ENCODE data around the gene TYW5. TPM values are rescaled to one million over a fixed set of nuclear protein-coding genes. Genes with fewer than 3 reads are reported as not detected.

The TYW5 gene
- total RNA-seq, 1 donor from 2014 or later, result 9.2 TPM

DNA sequence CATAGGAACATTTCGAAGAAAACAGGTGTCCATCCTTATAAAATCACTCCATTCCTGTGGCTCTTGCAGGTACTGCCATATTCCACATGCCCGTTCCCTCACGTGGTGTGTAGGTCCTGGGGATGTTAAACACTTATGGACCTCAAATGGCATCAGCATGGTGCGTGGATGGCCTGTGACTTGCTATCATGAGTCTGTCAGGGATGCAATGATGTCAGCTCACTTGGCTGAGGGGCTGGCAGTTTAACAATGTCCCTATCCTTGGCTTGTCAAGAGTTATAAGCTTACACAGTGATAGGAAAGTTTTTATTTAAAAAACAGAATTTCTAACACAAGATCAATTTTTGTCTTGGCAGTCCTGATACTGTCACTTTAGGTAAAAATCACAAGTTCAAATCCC, 28.9 kb upstream of the TYW5 start:
- H3K4me3 ChIP-seq (ENCODE audit: insufficient read depth, low read depth, low read length), result no peak overlapping the region
- H3K36me3 ChIP-seq (ENCODE audit: insufficient read depth, low read length), result no peaks in the 10 kb centered on the region
- H3K4me2 ChIP-seq (ENCODE audit: low read length), result no peak overlapping the region
- DNase-seq (ENCODE audit: low read depth) (no peak), FAIRE-seq (no peak)
- no peaks in the 10 kb centered on the region for H4K20me1 ChIP-seq (ENCODE audit: insufficient read depth, low read length)
- Mint-ChIP-seq H3K27me3 (ENCODE audit: low read depth, unreplicated experiment) (no peaks in the 10 kb centered on the region), H3K4me3 (ENCODE audit: unreplicated experiment) (no peak overlapping the region), H3K27ac (ENCODE audit: unreplicated experiment) (no peak overlapping the region), H3K9me3 (ENCODE audit: unreplicated experiment) (no peaks in the 10 kb centered on the region), H3K4me1 (ENCODE audit: low read depth, unreplicated experiment) (peaks cover 14% of the 10 kb centered on the region), H3K36me3 (ENCODE audit: low read depth, unreplicated experiment) (no peaks in the 10 kb centered on the region)
- no peaks in the 10 kb centered on the region for H3K27me3 ChIP-seq (ENCODE audit: insufficient read depth, low read length)
- H3K27ac ChIP-seq (ENCODE audit: low read depth, low read length), result no peak overlapping the region
- no peaks in the 10 kb centered on the region for H3K79me2 ChIP-seq (ENCODE audit: insufficient read depth, low read length)
- peaks cover 4% of the 10 kb centered on the region for H3K4me1 ChIP-seq (ENCODE audit: insufficient read depth, low read length)
- no peak for TF ChIP-seq EZH2 (IDR thresholded peaks at IDR 0.05; ENCODE audit: insufficient read depth, low read length)
- TF ChIP-seq, protein P1, sequence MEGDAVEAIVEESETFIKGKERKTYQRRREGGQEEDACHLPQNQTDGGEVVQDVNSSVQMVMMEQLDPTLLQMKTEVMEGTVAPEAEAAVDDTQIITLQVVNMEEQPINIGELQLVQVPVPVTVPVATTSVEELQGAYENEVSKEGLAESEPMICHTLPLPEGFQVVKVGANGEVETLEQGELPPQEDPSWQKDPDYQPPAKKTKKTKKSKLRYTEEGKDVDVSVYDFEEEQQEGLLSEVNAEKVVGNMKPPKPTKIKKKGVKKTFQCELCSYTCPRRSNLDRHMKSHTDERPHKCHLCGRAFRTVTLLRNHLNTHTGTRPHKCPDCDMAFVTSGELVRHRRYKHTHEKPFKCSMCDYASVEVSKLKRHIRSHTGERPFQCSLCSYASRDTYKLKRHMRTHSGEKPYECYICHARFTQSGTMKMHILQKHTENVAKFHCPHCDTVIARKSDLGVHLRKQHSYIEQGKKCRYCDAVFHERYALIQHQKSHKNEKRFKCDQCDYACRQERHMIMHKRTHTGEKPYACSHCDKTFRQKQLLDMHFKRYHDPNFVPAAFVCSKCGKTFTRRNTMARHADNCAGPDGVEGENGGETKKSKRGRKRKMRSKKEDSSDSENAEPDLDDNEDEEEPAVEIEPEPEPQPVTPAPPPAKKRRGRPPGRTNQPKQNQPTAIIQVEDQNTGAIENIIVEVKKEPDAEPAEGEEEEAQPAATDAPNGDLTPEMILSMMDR (IDR thresholded peaks at IDR 0.05; ENCODE audit: insufficient read depth, low read depth, low read length), result no peak
- no peaks in the 10 kb centered on the region for H3K9me3 ChIP-seq (ENCODE audit: insufficient read depth, low read depth, low read length)
- H2AFZ ChIP-seq (ENCODE audit: low read depth, low read length), result no peak overlapping the region
- no peak overlapping the region for H3K9ac ChIP-seq (ENCODE audit: low read length)

DNA sequence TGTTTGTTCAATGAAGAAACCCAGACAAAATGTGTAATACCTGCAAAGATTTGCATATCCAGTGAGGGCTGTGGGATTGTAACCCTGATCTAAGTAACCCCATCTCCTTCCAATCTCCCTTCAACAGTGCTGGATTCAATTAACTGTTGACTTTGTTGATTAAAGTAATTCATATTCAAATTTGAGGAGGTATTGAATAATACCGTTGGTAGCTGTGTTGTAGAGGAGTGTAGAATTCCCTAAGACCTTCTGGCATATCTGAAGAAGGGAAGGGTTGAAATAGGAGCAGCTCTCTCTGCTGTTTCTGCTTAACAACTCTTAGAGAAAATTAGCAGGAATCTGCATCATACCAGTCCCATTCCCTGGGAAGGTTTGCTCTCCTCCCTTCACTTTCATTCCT, 28.2 kb upstream of the TYW5 start:
- no peaks in the 10 kb centered on the region for H3K79me2 ChIP-seq (ENCODE audit: insufficient read depth, low read length)
- H3K4me1 ChIP-seq (ENCODE audit: insufficient read depth, low read length), result peaks cover 4% of the 10 kb centered on the region
- H4K20me1 ChIP-seq (ENCODE audit: insufficient read depth, low read length), result no peaks in the 10 kb centered on the region
- H3K27ac Mint-ChIP-seq (ENCODE audit: unreplicated experiment), result no peak overlapping the region
- TF ChIP-seq EZH2 (IDR thresholded peaks at IDR 0.05; ENCODE audit: insufficient read depth, low read length), result no peak
- TF ChIP-seq, protein P1 (IDR thresholded peaks at IDR 0.05; ENCODE audit: insufficient read depth, low read depth, low read length), result no peak
- H3K27ac ChIP-seq (ENCODE audit: low read depth, low read length), result no peak overlapping the region
- no peak overlapping the region for H3K9ac ChIP-seq (ENCODE audit: low read length)
- no peaks in the 10 kb centered on the region for H3K9me3 Mint-ChIP-seq (ENCODE audit: unreplicated experiment)
- H3K9me3 ChIP-seq (ENCODE audit: insufficient read depth, low read depth, low read length), result no peaks in the 10 kb centered on the region
- H3K36me3 Mint-ChIP-seq (ENCODE audit: low read depth, unreplicated experiment), result no peaks in the 10 kb centered on the region
- H3K4me3 Mint-ChIP-seq (ENCODE audit: unreplicated experiment), result no peak overlapping the region
- FAIRE-seq, result no peak
- H2AFZ ChIP-seq (ENCODE audit: low read depth, low read length), result no peak overlapping the region
- DNase-seq (ENCODE audit: low read depth), result no peak
- H3K36me3 ChIP-seq (ENCODE audit: insufficient read depth, low read length), result no peaks in the 10 kb centered on the region
- H3K27me3 Mint-ChIP-seq (ENCODE audit: low read depth, unreplicated experiment), result no peaks in the 10 kb centered on the region
- no peaks in the 10 kb centered on the region for H3K27me3 ChIP-seq (ENCODE audit: insufficient read depth, low read length)
- peaks cover 19% of the 10 kb centered on the region for H3K4me1 Mint-ChIP-seq (ENCODE audit: low read depth, unreplicated experiment)
- H3K4me3 ChIP-seq (ENCODE audit: insufficient read depth, low read depth, low read length), result no peak overlapping the region
- no peak overlapping the region for H3K4me2 ChIP-seq (ENCODE audit: low read length)

DNA sequence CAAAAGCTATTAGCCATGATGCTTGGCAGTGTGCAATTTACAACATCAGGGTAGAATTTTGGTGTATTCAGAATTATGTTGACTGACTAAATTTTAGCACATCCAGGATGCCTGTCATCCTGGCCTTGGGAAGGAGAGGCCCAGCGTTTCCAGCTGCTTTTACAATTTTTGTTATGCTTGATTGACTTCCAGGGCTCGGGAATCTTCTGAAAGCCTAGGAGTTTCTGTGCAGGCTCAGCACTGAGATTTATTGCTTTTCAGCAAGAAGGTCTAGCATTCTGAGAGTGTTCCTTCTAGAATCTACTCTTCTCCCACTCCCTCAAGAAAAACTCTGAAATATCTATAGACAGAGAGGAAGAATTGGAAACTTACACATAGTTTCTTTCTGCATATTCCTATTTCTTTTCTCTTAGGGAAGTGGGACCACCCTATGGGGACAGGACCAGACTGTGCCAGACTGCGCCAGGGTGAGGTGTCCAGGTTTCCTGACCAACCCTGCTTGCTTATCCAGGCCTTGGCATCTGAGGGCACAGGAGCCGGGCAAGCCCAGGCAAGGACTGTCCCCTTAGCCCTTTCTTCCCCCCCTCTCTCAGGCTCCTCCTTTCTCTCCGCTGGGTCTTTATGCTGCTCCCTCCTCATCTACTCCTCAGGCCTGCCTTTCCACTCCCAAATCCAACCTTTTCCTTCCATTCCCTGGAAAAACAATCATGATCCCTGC, 27.0 kb upstream of the TYW5 start:
- Histone ChIP-seq H3K9me3 (ENCODE audit: insufficient read depth, low read depth, low read length) (no peaks in the 10 kb centered on the region), H3K27me3 (ENCODE audit: insufficient read depth, low read length) (no peaks in the 10 kb centered on the region), H3K4me1 (ENCODE audit: insufficient read depth, low read length) (peaks cover 9% of the 10 kb centered on the region), H4K20me1 (ENCODE audit: insufficient read depth, low read length) (no peaks in the 10 kb centered on the region), H3K36me3 (ENCODE audit: insufficient read depth, low read length) (no peaks in the 10 kb centered on the region), H2AFZ (ENCODE audit: low read depth, low read length) (no peak overlapping the region), H3K9ac (ENCODE audit: low read length) (no peak overlapping the region), H3K4me3 (ENCODE audit: insufficient read depth, low read depth, low read length) (no peak overlapping the region), H3K4me2 (ENCODE audit: low read length) (no peak overlapping the region), H3K79me2 (ENCODE audit: insufficient read depth, low read length) (no peaks in the 10 kb centered on the region), H3K27ac (ENCODE audit: low read depth, low read length) (no peak overlapping the region)
- Mint-ChIP-seq H3K4me3 (ENCODE audit: unreplicated experiment) (no peak overlapping the region), H3K27ac (ENCODE audit: unreplicated experiment) (no peak overlapping the region), H3K36me3 (ENCODE audit: low read depth, unreplicated experiment) (no peaks in the 10 kb centered on the region), H3K9me3 (ENCODE audit: unreplicated experiment) (no peaks in the 10 kb centered on the region), H3K4me1 (ENCODE audit: low read depth, unreplicated experiment) (peaks cover 26% of the 10 kb centered on the region), H3K27me3 (ENCODE audit: low read depth, unreplicated experiment) (no peaks in the 10 kb centered on the region)
- TF ChIP-seq, protein P1 (IDR thresholded peaks at IDR 0.05; ENCODE audit: insufficient read depth, low read depth, low read length), result no peak
- TF ChIP-seq EZH2 (IDR thresholded peaks at IDR 0.05; ENCODE audit: insufficient read depth, low read length), result no peak
- DNase-seq (ENCODE audit: low read depth), result no peak
- FAIRE-seq, result no peak

All from astrocyte (in vitro differentiated cells and primary cell).